ENCODE results near the gene MEP1A. TPM values are rescaled to one million over a fixed set of nuclear protein-coding genes. Genes with fewer than 3 reads are reported as not detected.
"Not testable (repeated sequence)": the region's sequence is repeated elsewhere in the genome, so short reads cannot be mapped to it uniquely, and the experiment has no call there.

The MEP1A gene
- total RNA-seq, 1 experiment from 2014 or later: 8.1 TPM

DNA sequence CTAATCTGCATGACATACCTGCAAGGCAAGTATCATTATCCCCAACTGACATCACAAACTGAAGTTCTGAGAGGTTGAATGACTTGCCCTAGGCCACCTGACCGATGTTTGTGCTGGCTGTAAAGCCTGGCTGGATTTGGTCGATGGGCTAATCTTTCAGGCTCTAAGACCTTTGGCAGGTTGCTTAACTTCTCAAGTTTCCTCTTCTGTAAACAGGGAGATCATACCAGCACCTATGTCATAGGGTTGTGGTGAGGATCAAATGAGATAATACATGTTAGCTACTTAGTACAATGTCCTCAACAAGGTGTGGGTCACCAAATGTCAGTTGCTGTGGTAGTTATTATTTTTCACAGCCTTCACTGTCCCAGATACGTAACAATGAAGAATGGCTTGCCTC lies 32.3 kb upstream of the MEP1A start:
- intact Hi-C loops (cut with micrococcal nuclease; ENCODE audit: unreplicated experiment): no loop called here
- no peaks in the 10 kb centered on the region for H3K36me3 ChIP-seq (ENCODE audit: control insufficient read depth, insufficient read depth, low read length)
- TF ChIP-seq, protein P1, sequence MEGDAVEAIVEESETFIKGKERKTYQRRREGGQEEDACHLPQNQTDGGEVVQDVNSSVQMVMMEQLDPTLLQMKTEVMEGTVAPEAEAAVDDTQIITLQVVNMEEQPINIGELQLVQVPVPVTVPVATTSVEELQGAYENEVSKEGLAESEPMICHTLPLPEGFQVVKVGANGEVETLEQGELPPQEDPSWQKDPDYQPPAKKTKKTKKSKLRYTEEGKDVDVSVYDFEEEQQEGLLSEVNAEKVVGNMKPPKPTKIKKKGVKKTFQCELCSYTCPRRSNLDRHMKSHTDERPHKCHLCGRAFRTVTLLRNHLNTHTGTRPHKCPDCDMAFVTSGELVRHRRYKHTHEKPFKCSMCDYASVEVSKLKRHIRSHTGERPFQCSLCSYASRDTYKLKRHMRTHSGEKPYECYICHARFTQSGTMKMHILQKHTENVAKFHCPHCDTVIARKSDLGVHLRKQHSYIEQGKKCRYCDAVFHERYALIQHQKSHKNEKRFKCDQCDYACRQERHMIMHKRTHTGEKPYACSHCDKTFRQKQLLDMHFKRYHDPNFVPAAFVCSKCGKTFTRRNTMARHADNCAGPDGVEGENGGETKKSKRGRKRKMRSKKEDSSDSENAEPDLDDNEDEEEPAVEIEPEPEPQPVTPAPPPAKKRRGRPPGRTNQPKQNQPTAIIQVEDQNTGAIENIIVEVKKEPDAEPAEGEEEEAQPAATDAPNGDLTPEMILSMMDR (IDR thresholded peaks at IDR 0.05; ENCODE audit: insufficient read depth in 1 of 2, low read depth in 1 of 2, low read length in 1 of 2, severe bottlenecking in 1 of 2, unreplicated experiment in 1 of 2): no peak
- no peaks in the 10 kb centered on the region for H3K4me1 ChIP-seq
- CTCF ChIA-PET: no interaction called here
- Mint-ChIP-seq H3K4me3 (ENCODE audit: unreplicated experiment) (no peak overlapping the region), H3K36me3 (ENCODE audit: insufficient read depth, unreplicated experiment) (no peaks in the 10 kb centered on the region), H3K9me3 (ENCODE audit: unreplicated experiment) (no peaks in the 10 kb centered on the region), H3K27me3 (ENCODE audit: insufficient read depth, unreplicated experiment) (no peaks in the 10 kb centered on the region), H3K27ac (ENCODE audit: unreplicated experiment) (no peak overlapping the region), H3K4me1 (ENCODE audit: low read depth, unreplicated experiment) (peaks cover 6% of the 10 kb centered on the region)
- no TSS peak for BruUV-seq (replicated peaks)
- H3K9me3 ChIP-seq: no peaks in the 10 kb centered on the region
- H3K27me3 ChIP-seq (replicated peaks; ENCODE audit: control insufficient read depth, insufficient read depth, low read length): no peaks in the 10 kb centered on the region
- POLR2A ChIA-PET: no interaction called here
- H3K4me3 ChIP-seq (ENCODE audit: low read depth, low read length): no peak overlapping the region
- peak in 1 of 2 experiments; percentile 15 for DNase-seq

DNA sequence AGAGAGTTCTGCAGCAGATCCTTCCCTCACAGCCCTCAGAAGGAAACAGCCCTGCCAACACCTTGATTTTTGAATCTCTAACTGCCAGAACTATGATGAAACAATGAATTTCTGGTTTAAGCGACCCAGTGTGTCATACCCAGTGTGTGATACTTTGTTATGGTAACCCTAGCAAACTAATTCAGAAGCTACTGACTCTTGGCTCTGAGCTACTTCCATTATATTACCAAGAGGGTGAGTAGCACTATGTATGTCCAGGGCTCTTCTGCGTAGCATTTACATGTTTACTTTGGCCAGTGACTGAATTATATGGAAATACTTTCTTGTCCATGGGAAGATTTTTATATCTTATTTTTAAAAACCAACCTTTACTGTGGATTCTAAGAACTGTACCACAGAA lies 29.7 kb upstream of the MEP1A start:
- no peaks in the 10 kb centered on the region for H3K27me3 ChIP-seq (replicated peaks; ENCODE audit: control insufficient read depth, insufficient read depth, low read length)
- no peaks in the 10 kb centered on the region for H3K27me3 Mint-ChIP-seq (ENCODE audit: insufficient read depth, unreplicated experiment)
- H3K4me1 Mint-ChIP-seq (ENCODE audit: low read depth, unreplicated experiment): peaks cover 6% of the 10 kb centered on the region
- no peak for DNase-seq
- H3K4me3 ChIP-seq (ENCODE audit: low read depth, low read length): no peak overlapping the region
- POLR2A ChIA-PET: no interaction called here
- BruUV-seq (replicated peaks): no TSS peak
- H3K4me1 ChIP-seq: no peaks in the 10 kb centered on the region
- H3K9me3 Mint-ChIP-seq (ENCODE audit: unreplicated experiment): no peaks in the 10 kb centered on the region
- H3K9me3 ChIP-seq: no peaks in the 10 kb centered on the region; the same call in 1 of the 2 replicates
- no peak overlapping the region for H3K27ac Mint-ChIP-seq (ENCODE audit: unreplicated experiment)
- TF ChIP-seq, protein P1 (IDR thresholded peaks at IDR 0.05; ENCODE audit: insufficient read depth in 1 of 2, low read depth in 1 of 2, low read length in 1 of 2, severe bottlenecking in 1 of 2, unreplicated experiment in 1 of 2): no peak
- no peaks in the 10 kb centered on the region for H3K36me3 Mint-ChIP-seq (ENCODE audit: insufficient read depth, unreplicated experiment)
- CTCF ChIA-PET: no interaction called here
- no peaks in the 10 kb centered on the region for H3K36me3 ChIP-seq (ENCODE audit: control insufficient read depth, insufficient read depth, low read length)
- H3K4me3 Mint-ChIP-seq (ENCODE audit: unreplicated experiment): no peak overlapping the region
- intact Hi-C loops (cut with micrococcal nuclease; ENCODE audit: unreplicated experiment): no loop called here

DNA sequence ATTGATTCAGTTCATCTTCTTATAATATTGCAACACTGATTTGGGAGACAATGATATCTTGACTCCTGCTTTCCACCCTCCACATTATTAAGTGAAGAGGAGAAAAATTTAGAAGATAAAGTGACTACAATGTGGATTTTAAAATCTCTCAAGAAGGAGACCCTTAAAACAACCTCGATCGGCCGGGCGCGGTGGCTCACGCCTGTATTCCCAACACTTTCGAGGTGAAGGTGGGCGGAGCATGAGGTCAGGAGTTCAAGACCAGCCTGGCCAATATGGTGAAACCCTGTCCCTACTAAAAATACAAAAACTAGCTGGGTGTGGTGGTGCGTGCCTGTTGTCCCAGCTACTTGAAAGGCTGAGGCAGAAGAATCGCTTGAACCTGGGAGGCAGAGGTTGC lies 28.9 kb upstream of the MEP1A start:
- intact Hi-C loops (cut with micrococcal nuclease; ENCODE audit: unreplicated experiment); H3K4me1 ChIP-seq; H3K36me3 ChIP-seq (ENCODE audit: control insufficient read depth, insufficient read depth, low read length); H3K27me3 Mint-ChIP-seq (ENCODE audit: insufficient read depth, unreplicated experiment); POLR2A ChIA-PET; CTCF ChIA-PET; H3K4me3 ChIP-seq (ENCODE audit: low read depth, low read length); H3K27me3 ChIP-seq (replicated peaks; ENCODE audit: control insufficient read depth, insufficient read depth, low read length); H3K9me3 ChIP-seq; H3K27ac Mint-ChIP-seq (ENCODE audit: unreplicated experiment); H3K36me3 Mint-ChIP-seq (ENCODE audit: insufficient read depth, unreplicated experiment); DNase-seq; H3K4me3 Mint-ChIP-seq (ENCODE audit: unreplicated experiment); H3K9me3 Mint-ChIP-seq (ENCODE audit: unreplicated experiment); H3K4me1 Mint-ChIP-seq (ENCODE audit: low read depth, unreplicated experiment); BruUV-seq (replicated peaks): not testable (repeated sequence)

DNA sequence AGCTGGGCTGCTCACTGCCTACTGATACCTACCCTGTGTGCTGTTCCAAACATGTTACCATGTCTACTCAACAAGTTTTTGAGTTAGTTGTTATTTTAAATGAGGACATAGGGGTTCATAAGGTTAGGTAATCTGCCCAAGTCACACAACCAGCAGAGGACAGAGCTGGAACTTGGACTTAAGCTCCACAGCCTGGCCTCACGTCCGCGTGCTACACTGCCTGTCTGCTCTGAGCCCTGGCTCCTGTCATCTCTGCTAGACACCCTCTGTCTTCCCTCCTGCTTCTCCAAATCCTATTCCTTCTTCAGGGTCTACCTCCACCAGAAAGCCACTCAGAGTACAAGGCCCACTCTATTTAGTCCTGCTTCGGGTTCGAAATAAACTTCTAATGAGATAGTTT lies 28.2 kb upstream of the MEP1A start:
- no peaks in the 10 kb centered on the region for H3K36me3 Mint-ChIP-seq (ENCODE audit: insufficient read depth, unreplicated experiment)
- no peaks in the 10 kb centered on the region for H3K36me3 ChIP-seq (ENCODE audit: control insufficient read depth, insufficient read depth, low read length)
- POLR2A ChIA-PET: no interaction called here
- peaks cover 3% of the 10 kb centered on the region for H3K4me1 Mint-ChIP-seq (ENCODE audit: low read depth, unreplicated experiment)
- H3K9me3 Mint-ChIP-seq (ENCODE audit: unreplicated experiment): no peaks in the 10 kb centered on the region
- H3K4me1 ChIP-seq: no peaks in the 10 kb centered on the region
- TF ChIP-seq, protein P1 (IDR thresholded peaks at IDR 0.05; ENCODE audit: insufficient read depth in 1 of 2, low read depth in 1 of 2, low read length in 1 of 2, severe bottlenecking in 1 of 2, unreplicated experiment in 1 of 2): no peak
- peaks cover 3% of the 10 kb centered on the region for H3K27me3 Mint-ChIP-seq (ENCODE audit: insufficient read depth, unreplicated experiment)
- DNase-seq: no peak
- no peak overlapping the region for H3K4me3 Mint-ChIP-seq (ENCODE audit: unreplicated experiment)
- CTCF ChIA-PET: no interaction called here
- no peak overlapping the region for H3K27ac Mint-ChIP-seq (ENCODE audit: unreplicated experiment)
- no peaks in the 10 kb centered on the region for H3K27me3 ChIP-seq (replicated peaks; ENCODE audit: control insufficient read depth, insufficient read depth, low read length)
- H3K4me3 ChIP-seq (ENCODE audit: low read depth, low read length): no peak overlapping the region
- BruUV-seq (replicated peaks): no TSS peak
- H3K9me3 ChIP-seq: no peaks in the 10 kb centered on the region; the same call in 1 of the 2 replicates
- intact Hi-C loops (cut with micrococcal nuclease; ENCODE audit: unreplicated experiment): no loop called here

Data from Caco-2 (cell line).